ENCODE data around the gene SLC2A13. TPM values are rescaled to one million over a fixed set of nuclear protein-coding genes. Genes with fewer than 3 reads are reported as not detected.

SLC2A13 gene
- total RNA-seq, 1 experiment from 2014 or later = 7.0 TPM

- Histone ChIP-seq H3K4me2 (ENCODE audit: insufficient read depth, insufficient read length, low read length) (no peak overlapping the region), H3K79me2 (ENCODE audit: insufficient read depth, low read length) (no peaks in the 10 kb centered on the region), H3K9ac (ENCODE audit: extremely low read depth, insufficient read length, low read length) (no peak overlapping the region), H4K91ac (ENCODE audit: insufficient read length, low read depth, low read length) (no peak overlapping the region), H2BK120ac (ENCODE audit: low read depth, low read length, poor library complexity, severe bottlenecking) (no peak overlapping the region), H3K23ac (ENCODE audit: insufficient read length, low read depth, low read length) (no peak overlapping the region), H2BK5ac (ENCODE audit: insufficient read length, low read length) (no peak overlapping the region), H3K4me1 (ENCODE audit: insufficient read depth, low read length) (no peaks in the 10 kb centered on the region; the same call in 1 of the 2 replicates), H3K18ac (ENCODE audit: insufficient read length, low read depth, low read length) (no peak overlapping the region), H3K79me1 (ENCODE audit: insufficient read depth, low read depth, low read length, poor library complexity, severe bottlenecking) (no peaks in the 10 kb centered on the region), H3K14ac (ENCODE audit: insufficient read depth, low read length) (no peak overlapping the region), H4K20me1 (ENCODE audit: control insufficient read depth, insufficient read depth, insufficient read length) (no peaks in the 10 kb centered on the region), H4K5ac (ENCODE audit: insufficient read length, low read depth, low read length) (no peak overlapping the region), H3K4ac (ENCODE audit: low read depth, low read length) (no peak overlapping the region), H3K27ac (ENCODE audit: insufficient read length, low read depth, low read length) (no peak overlapping the region), H3K9me3 (ENCODE audit: control insufficient read depth, low read depth, low read length) (no peaks in the 10 kb centered on the region), H2BK20ac (ENCODE audit: low read depth, low read length, poor library complexity, severe bottlenecking) (no peak overlapping the region), H3T11ph (ENCODE audit: low read length) (no peak overlapping the region), H4K8ac (replicated peaks; ENCODE audit: insufficient read length, low read depth, low read length) (no peak overlapping the region), H3K23me2 (ENCODE audit: insufficient read length, low read depth, low read length, poor library complexity, severe bottlenecking) (no peaks in the 10 kb centered on the region), H2AFZ (ENCODE audit: low read length) (no peak overlapping the region), H3K56ac (ENCODE audit: insufficient read length, low read depth, low read length) (no peak overlapping the region), H2AK5ac (ENCODE audit: insufficient read length, low read length) (no peak overlapping the region), H3K27me3 (ENCODE audit: insufficient read depth, low read length) (no peaks in the 10 kb centered on the region), H2BK15ac (ENCODE audit: low read depth, low read length) (0 out of 2 replicates have a peak overlapping the region, but pooled peaks have one; percentile 76), H2BK12ac (ENCODE audit: insufficient read length, low read depth, low read length) (no peak overlapping the region)
- Mint-ChIP-seq H3K27ac (peak overlapping the region in 2 of 3 experiments; percentile 63 to 87; a peak in 3 of 7 replicates), H3K9me3 (no peaks in the 10 kb centered on the region), H3K36me3 (ENCODE audit: insufficient read depth in 1 of 3, low read depth in 3 of 3) (no peaks in the 10 kb centered on the region), H3K4me3 (no peak overlapping the region), H3K27me3 (ENCODE audit: low read depth) (no peaks in the 10 kb centered on the region), H3K4me1 (peaks cover 12 to 24% of the 10 kb centered on the region in 2 experiments)
- peak; percentile 86 for TF ChIP-seq CTCF (conservative IDR thresholded peaks at IDR 0.05)
- WGBS (ENCODE audit: extremely low coverage, insufficient read length, low lambda C conversion rate) = no CpG with 5 or more reads among the region's 11 CpGs
- peak; percentile 61 for DNase-seq
Measured at GRCh38 chr12:40010899-40011774, 94.7 kb downstream of the SLC2A13 start.
